Cardiac fibroblast (primary cell): ENCODE data around the gene LSM6.
A peak's percentile ranks its signal among the peaks of the same experiment; 100 is the strongest.

Source experiments
- DNase-seq, 2 donors: peaks; one replicate each; pipeline versions ENCODE4 v3.0.0 to v3.0.0-alpha.2; 2010; ENCODE audit warnings: low read depth in 2 of 2
- H3K4me3 ChIP-seq, 2 donors: replicated peaks in 1 of 2; 1 replicate in 1 of 2; 2 replicates in 1 of 2; pipeline ENCODE4 v1.5.1; 2011; ENCODE audit warnings: low read depth in 2 of 2, low read length in 2 of 2, mild to moderate bottlenecking in 2 of 2, moderate library complexity in 1 of 2
- CTCF ChIP-seq: IDR thresholded peaks from one replicate; pipeline ENCODE4 v1.5.1; 2011; ENCODE audit warnings: low read depth, mild to moderate bottlenecking, low read length, inconsistent platforms

LSM6 gene

GRCh38 chr4:146175541-146176453 lies at the start of gene LSM6:
LSM6 (plus strand) TSS chr4:146175718; CDS start chr4:146182922, 7,204 bp downstream.
- TF ChIP-seq CTCF = no peak
- peak within 1 kb of the TSS; percentile 84 to 87 for H3K4me3 ChIP-seq
- DNase-seq = peak; percentile 88 to 89

GRCh38 chr4:146132445-146132844 lies 43.1 kb upstream of the LSM6 start:
- TF ChIP-seq CTCF = no peak
- DNase-seq = peak in 1 of 2 donors; percentile 33
- H3K4me3 ChIP-seq = no peak overlapping the region

DNA sequence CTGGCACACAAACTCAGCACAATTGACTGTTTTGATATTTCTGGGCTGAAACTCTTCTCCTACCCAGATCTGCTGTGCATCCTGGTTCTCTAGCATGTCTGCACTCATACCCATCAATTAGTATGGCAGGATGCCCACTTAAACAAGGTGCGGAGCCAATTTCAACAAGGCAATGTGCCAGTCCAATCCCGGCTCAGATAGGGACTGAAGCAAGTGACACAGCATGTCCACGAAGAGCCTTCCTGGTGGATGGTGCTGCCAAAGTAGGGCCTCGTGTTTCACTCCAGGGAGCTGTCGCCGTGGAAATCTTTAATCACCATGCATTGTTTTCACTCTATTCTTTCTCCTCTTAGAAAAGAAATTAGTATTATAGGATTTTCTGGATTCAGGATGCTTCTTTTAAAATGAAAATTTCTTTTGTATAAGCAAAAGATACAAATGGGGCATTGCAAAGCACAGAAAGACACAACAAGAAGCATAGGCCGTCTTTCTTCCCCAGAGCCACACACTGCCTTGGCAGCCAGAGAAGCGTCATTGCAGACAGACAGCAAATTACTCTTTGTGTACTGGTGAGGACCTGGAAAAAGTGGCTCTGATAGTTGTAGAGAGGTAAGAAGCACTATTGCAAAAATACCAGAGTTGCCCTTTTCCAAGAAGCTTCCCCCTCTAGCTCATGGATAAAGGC lies 40.6 kb upstream of the LSM6 start:
- DNase-seq = peak; percentile 10 to 41
- no peak overlapping the region for H3K4me3 ChIP-seq
- TF ChIP-seq CTCF = no peak

DNA sequence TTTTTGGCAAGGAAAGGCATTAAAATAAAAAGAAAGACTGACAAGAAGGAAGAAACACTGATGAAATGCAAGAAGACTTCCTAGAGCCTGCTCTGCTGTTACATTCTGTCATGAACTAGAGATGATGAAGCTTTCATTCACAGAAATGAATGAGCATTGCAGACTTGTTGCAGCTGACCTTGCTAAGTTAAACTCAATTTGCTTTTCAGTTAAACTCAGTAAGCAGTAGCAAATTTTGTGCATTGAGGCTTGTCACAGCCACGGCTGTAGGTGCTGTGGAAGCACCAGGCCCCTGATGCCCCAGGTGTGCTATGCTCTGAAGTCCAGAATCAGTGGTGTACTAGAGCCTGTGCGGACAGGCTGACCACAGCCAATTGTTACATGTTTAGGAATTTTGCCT lies 39.6 kb upstream of the LSM6 start:
- H3K4me3 ChIP-seq = no peak overlapping the region
- no peak for DNase-seq
- no peak for TF ChIP-seq CTCF

DNA sequence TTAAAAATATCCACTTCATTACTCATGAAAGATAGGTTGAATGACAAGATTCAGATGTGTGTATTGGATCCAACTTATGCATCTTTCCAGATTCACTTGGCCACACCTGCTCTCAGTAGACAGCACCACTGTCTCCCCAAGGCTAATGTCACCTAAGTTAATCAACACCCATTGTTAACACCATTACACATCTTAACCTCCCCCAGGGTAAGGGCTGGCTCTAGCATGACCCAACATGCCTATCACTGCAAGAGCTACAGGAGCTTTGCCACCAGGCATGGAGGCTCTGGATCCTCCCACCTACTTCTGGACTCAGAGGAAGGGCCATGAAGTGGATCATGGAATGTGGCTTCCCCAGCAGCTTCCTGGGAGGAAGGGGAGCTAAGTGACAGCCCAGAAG lies 32.8 kb upstream of the LSM6 start:
- no peak for TF ChIP-seq CTCF
- no peak for DNase-seq
- H3K4me3 ChIP-seq = no peak overlapping the region

- no peak for TF ChIP-seq CTCF
- no peak for DNase-seq
- no peak overlapping the region for H3K4me3 ChIP-seq
These were observed 31.6 kb upstream of the LSM6 start for GRCh38 chr4:146143888-146144287.
